ENCODE results near the gene TEX30.

The TEX30 gene

DNA sequence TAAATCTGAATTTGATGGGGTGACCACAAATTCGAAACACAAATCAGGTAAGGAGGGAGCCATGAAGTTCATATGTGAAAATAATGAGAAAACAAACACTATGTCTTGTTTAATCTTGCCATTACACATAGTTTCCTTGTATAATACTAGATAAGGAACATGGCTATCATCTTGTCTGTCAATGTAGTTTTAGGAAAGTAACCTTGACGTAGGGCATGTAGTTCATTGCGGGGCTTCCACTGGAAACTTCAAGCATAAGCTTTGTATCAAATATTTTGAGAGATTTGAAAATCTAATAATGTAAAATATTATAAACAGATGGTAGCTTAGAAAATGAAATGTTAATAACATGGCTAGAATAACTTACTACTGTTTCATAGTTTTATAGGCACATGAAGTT is 34.1 kb upstream of the TEX30 start:
- Histone ChIP-seq H3K27ac (replicated peaks) (no peak overlapping the region), H3K4me3 (replicated peaks; ENCODE audit: insufficient read depth, low read length) (no peak overlapping the region), H3K27me3 (ENCODE audit: insufficient read depth, poor library complexity, severe bottlenecking) (no peaks in the 10 kb centered on the region)
- TF ChIP-seq SPI1 (IDR thresholded peaks at IDR 0.05; ENCODE audit: borderline replicate concordance, low read depth) (no peak), GABPA (IDR thresholded peaks at IDR 0.05; ENCODE audit: low read depth) (no peak), POLR2AphosphoS5 (IDR thresholded peaks at IDR 0.05; ENCODE audit: low read depth) (no peak)
- TF ChIP-seq, protein P1, sequence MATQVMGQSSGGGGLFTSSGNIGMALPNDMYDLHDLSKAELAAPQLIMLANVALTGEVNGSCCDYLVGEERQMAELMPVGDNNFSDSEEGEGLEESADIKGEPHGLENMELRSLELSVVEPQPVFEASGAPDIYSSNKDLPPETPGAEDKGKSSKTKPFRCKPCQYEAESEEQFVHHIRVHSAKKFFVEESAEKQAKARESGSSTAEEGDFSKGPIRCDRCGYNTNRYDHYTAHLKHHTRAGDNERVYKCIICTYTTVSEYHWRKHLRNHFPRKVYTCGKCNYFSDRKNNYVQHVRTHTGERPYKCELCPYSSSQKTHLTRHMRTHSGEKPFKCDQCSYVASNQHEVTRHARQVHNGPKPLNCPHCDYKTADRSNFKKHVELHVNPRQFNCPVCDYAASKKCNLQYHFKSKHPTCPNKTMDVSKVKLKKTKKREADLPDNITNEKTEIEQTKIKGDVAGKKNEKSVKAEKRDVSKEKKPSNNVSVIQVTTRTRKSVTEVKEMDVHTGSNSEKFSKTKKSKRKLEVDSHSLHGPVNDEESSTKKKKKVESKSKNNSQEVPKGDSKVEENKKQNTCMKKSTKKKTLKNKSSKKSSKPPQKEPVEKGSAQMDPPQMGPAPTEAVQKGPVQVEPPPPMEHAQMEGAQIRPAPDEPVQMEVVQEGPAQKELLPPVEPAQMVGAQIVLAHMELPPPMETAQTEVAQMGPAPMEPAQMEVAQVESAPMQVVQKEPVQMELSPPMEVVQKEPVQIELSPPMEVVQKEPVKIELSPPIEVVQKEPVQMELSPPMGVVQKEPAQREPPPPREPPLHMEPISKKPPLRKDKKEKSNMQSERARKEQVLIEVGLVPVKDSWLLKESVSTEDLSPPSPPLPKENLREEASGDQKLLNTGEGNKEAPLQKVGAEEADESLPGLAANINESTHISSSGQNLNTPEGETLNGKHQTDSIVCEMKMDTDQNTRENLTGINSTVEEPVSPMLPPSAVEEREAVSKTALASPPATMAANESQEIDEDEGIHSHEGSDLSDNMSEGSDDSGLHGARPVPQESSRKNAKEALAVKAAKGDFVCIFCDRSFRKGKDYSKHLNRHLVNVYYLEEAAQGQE (IDR thresholded peaks at IDR 0.05; ENCODE audit: insufficient replicate concordance, low read depth): no peak
- TF ChIP-seq, protein P2, sequence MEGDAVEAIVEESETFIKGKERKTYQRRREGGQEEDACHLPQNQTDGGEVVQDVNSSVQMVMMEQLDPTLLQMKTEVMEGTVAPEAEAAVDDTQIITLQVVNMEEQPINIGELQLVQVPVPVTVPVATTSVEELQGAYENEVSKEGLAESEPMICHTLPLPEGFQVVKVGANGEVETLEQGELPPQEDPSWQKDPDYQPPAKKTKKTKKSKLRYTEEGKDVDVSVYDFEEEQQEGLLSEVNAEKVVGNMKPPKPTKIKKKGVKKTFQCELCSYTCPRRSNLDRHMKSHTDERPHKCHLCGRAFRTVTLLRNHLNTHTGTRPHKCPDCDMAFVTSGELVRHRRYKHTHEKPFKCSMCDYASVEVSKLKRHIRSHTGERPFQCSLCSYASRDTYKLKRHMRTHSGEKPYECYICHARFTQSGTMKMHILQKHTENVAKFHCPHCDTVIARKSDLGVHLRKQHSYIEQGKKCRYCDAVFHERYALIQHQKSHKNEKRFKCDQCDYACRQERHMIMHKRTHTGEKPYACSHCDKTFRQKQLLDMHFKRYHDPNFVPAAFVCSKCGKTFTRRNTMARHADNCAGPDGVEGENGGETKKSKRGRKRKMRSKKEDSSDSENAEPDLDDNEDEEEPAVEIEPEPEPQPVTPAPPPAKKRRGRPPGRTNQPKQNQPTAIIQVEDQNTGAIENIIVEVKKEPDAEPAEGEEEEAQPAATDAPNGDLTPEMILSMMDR (IDR thresholded peaks at IDR 0.05; ENCODE audit: insufficient read depth, low read length): no peak
- no peak for DNase-seq (ENCODE audit: low read depth in 1 of 2, low spot score in 1 of 2)

DNA sequence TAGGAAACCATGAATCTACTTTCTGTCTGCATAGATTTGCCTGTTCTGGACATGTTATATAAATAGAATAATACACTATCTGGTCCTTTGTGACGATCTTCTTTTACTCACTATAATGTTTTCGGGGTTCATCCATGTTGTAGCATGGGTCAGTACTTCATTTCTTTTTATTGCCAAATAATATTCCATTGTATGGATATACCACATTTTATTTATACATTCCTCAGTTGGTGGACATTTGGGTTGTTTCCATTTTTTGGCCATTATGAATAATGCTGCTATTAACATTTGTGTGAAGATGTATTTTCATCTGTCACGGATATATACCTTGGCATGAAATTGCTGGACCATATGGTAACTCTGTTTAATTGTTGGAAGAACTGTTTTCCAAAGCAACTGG is 32.1 kb upstream of the TEX30 start:
- H3K4me3 ChIP-seq (replicated peaks; ENCODE audit: insufficient read depth, low read length): no peak overlapping the region
- TF ChIP-seq GABPA (IDR thresholded peaks at IDR 0.05; ENCODE audit: low read depth) (no peak), SPI1 (IDR thresholded peaks at IDR 0.05; ENCODE audit: borderline replicate concordance, low read depth) (no peak), POLR2AphosphoS5 (IDR thresholded peaks at IDR 0.05; ENCODE audit: low read depth) (no peak)
- TF ChIP-seq, protein P2 (IDR thresholded peaks at IDR 0.05; ENCODE audit: insufficient read depth, low read length): no peak
- TF ChIP-seq, protein P1 (IDR thresholded peaks at IDR 0.05; ENCODE audit: insufficient replicate concordance, low read depth): no peak
- no peak overlapping the region for H3K27ac ChIP-seq (replicated peaks)
- H3K27me3 ChIP-seq (ENCODE audit: insufficient read depth, poor library complexity, severe bottlenecking): no peaks in the 10 kb centered on the region
- DNase-seq (ENCODE audit: low read depth in 1 of 2, low spot score in 1 of 2): no peak

DNA sequence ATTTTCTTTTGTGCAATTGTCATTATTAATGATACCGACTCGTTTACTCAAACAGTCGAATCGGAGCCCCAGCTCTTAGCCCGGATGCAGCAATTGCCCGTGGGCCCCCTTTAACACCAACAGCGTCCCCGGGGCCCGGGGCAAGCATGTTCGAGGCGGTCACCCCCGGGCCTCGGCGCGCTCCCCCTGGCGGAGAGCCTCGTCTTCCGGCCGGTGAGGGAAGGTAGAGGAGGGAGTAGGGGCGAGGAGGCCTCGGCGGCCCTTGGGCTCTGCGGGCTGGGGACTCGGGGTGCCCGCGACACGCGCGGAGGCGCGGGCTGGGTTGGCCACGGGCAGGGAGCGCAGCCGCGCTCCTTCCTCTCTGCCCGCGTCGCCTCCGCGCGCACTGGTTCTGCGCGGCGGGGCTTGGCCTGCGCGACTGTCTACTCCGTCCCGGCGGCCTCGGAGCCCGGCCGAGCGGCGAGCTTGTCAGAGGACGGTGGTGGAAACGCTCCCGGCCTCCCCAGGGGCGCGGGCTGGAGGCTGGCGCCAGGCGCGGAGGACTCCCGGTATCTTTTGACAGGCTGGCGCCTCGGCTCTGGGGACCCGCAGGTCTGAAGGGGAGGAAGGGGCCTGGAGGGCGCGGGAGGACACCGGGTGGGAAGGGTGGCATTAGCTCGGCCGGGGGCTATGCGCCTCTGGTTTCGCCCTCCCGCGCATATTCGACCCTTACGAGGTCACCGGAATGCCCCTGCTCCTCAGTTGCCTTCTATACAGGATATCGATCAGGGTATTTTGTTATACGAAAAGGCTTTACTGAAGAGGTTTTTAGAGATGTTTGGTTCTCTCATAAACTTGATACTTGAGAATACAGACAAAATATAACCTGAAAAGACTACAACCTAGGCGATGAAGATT is 26.8 kb upstream of the TEX30 start:
- DNase-seq (ENCODE audit: low read depth in 1 of 2, low spot score in 1 of 2): peak in 1 of 2 experiments; percentile 90
- Histone ChIP-seq H3K27ac (replicated peaks) (peak overlapping the region; percentile 61), H3K4me3 (replicated peaks; ENCODE audit: insufficient read depth, low read length) (peak overlapping the region; percentile 82), H3K27me3 (ENCODE audit: insufficient read depth, poor library complexity, severe bottlenecking) (no peaks in the 10 kb centered on the region)
- TF ChIP-seq, protein P1 (IDR thresholded peaks at IDR 0.05; ENCODE audit: insufficient replicate concordance, low read depth): no peak
- TF ChIP-seq SPI1 (IDR thresholded peaks at IDR 0.05; ENCODE audit: borderline replicate concordance, low read depth): no peak
- peak; percentile 53 for TF ChIP-seq POLR2AphosphoS5 (IDR thresholded peaks at IDR 0.05; ENCODE audit: low read depth)
- TF ChIP-seq, protein P2 (IDR thresholded peaks at IDR 0.05; ENCODE audit: insufficient read depth, low read length): peak; percentile 26
- TF ChIP-seq GABPA (IDR thresholded peaks at IDR 0.05; ENCODE audit: low read depth): peak; percentile 45; the same call in 1 of the 2 replicates
